ENCODE data around the gene C1R.

GRCh38 chr12:7038591-7038990, 53.7 kb downstream of the C1R start:
- TF ChIP-seq POLR2A (IDR thresholded peaks at IDR 0.05; ENCODE audit: low read length) (no peak), GATA1 (IDR thresholded peaks at IDR 0.05; ENCODE audit: low read depth, low read length) (no peak)

Measured in erythroblast (primary cell).